KG1 (cell line): Measurements from ENCODE around the gene SDC4.
"Not testable (repeated sequence)": the region's sequence is repeated elsewhere in the genome, so short reads cannot be mapped to it uniquely, and the experiment has no call there.

Experiments
- DNase-seq: peaks from one replicate; lab custom pipeline; 2025; lab: John Stamatoyannopoulos, UW

Gene SDC4

DNA sequence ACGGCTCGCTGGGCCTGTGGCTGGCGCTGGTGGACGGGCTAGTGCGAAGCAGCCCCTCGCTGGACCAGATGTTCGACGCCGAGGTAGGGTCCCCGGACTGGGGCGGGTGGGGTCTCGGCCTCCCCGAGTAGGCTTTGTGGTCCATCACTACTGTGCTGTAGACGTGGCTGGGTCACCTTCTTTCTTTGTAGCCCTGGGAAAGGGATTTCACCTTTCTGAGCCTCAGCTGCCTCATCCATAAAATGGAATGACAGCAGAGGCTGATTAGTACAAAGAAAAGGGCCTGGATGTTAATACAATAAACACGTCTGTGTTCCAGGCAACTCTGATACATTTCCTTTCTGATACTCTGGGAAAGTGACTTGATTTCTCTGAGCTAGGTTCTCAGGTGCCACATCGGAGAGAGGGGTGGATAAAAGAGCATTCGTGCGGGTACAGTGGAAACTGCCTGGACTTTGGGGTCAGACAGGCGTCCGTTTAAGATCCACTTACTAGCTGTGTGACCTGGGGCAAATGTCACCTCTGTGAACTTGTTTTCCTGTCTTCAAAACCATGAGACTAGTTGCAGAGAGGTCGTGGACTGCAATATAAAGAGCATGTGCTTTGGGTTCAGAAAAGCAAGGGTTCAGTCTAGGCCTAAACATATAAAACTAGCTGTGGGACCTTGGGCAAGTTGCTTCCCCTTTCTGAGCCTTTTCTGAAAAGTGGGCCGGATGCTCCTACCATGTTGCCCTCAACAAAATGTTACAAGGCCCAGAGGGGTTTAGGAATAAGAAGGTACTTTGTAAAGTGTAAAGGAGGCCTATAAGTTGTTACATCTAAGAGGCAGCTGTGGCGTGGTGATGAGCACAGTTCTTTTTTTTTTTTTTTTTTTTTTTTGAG lies 15.6 kb upstream of the SDC4 start:
- no peak for DNase-seq

DNA sequence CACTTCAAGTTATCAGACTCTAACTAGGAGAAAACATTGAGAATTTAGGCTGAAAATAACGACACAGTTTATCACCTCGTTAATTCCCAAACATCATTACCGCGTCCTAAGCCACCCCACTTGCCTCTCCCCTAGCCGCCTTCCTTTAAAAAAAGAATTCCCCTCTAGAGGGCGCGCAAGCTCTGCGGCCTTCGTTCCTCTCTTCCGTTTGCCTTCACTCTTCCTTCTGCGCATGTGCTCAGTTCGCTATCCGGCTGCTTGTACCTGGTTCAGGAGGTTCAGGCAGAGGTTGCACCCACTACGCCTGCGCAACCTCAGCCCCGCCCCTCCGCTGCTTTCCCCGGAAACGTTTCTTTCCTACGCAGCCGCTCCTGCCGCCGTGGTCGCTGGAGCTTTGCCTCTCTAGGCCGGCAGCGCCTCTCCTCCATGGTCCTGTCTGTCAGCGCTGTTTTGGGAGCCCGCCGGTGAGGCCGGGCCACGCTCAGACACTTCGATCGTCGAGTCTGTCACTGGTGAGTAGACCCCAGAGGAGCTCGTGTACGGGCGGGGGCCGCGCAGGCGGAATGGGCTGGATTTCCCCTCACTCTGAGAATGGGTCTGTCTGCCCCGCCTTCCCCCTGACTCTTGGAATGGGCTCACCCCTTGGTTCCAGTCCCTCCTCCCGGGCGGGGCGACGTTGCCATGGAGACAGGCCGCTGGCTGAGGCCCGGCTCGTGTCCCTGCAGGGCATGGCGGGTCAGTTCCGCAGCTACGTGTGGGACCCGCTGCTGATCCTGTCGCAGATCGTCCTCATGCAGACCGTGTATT lies 14.8 kb upstream of the SDC4 start, which contains the start of gene SYS1:
Gene SYS1 (plus strand): TSS at position 353 of the 807 bp plus-strand sequence. CDS start 376 bp downstream, at position 729.
- peak; percentile 96 for DNase-seq

DNA sequence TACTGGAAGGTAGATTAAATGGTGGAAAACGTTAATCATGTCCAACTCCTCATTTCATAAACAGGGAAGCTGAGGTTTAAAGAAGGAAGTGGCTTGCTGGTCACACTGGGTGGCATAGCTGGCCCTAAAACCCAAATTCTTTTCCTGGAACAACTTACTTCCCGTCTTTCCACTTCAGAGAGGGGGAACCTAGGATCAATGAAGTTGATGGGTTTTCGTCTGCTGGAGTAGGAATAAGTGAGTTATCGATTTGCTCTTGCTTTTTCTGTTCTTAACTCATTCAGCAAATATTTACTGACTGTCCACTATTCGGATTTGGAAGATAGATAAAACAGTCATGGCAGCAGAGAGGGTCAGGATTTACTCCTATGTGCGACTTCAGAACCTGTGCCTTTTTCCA lies 13.6 kb upstream of the SDC4 start:
- no peak for DNase-seq

DNA sequence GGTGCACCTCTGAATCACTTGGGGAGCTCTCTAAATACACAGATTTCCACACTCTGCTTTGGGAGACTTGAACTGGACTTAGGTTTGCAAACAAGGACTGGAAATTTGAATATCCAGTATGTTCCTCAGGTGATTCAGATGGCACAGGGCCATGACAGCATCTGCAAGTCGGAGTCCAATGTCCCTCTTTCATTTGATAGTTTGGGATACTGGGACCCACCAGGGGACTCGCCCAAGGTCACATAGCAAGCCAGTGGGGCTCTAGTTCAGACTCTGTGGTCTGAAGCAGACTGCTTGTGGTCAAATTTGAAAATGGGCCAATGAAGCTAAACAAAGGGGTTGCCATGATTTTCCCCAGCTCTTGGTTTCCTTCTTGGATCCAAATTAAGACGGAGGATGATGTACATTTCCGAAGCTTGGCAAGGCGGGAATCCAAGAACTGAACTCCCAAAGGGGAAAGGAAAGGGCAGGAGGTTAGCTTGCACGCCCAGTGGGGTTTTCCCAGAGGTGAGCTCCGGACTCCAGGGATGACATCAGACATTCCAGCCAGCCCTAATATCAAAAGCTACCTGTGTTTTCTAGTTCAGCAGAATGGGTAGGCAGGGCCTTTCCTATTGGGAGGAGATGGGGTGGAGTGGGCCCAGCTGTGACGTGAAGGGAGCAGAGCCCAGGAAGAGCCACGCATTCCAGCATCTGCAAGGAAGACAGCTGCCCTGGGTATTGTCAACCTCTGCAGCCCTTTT lies 11.4 kb upstream of the SDC4 start:
- DNase-seq = no peak

DNA sequence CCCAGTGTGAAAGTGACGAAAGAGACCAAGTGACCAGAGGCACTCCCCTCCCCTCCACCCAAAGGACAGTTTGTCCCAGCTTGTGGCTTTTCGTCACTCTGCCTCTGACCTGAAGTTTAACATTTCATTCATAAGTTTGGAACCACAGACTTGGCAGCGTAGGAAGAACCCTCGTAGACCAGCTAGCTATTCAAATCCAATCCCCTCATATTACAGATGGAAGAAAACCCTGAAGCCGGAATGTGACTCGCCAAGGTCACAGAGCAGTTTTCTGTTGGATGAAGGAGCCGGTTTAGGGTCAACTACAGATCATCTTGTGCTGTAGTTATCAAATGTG lies 10.8 kb upstream of the SDC4 start:
- DNase-seq = no peak

DNA sequence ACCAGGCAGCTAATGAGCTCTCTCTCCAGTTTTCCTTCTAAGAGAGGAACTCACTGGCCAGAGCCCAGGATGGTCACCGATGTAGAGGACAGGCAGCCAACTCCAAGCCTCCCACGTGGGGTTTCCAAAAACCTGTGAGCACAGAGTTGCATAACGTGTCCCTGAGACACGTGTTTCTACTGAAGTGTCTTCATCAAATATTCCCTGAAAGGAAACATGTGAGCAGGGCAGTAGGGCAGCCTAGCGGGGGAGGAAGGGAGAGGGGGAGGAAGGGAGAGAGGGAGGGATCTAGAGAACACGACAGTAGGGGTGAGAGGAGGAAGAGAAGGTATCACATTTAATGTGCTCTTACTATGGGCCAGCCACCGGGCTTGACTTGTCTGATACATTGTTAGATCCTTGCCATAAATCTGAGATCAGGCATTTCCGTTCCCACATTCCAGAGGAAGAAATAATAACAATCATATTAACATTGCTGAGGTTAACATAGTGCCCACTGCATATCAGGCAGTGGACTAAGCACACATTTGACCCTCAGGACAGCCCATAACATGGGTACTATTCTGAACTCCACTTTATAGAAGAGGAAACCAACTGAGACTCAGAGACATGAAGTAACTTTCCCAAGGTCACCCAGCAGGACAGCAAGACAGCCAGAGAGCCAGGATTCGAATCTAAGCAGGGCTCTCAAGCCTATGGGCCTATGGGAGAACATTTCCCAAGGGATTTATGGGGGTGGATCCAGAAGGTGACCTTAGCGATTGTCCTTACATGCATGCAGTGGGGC lies 10.3 kb upstream of the SDC4 start:
- DNase-seq = no peak

DNA sequence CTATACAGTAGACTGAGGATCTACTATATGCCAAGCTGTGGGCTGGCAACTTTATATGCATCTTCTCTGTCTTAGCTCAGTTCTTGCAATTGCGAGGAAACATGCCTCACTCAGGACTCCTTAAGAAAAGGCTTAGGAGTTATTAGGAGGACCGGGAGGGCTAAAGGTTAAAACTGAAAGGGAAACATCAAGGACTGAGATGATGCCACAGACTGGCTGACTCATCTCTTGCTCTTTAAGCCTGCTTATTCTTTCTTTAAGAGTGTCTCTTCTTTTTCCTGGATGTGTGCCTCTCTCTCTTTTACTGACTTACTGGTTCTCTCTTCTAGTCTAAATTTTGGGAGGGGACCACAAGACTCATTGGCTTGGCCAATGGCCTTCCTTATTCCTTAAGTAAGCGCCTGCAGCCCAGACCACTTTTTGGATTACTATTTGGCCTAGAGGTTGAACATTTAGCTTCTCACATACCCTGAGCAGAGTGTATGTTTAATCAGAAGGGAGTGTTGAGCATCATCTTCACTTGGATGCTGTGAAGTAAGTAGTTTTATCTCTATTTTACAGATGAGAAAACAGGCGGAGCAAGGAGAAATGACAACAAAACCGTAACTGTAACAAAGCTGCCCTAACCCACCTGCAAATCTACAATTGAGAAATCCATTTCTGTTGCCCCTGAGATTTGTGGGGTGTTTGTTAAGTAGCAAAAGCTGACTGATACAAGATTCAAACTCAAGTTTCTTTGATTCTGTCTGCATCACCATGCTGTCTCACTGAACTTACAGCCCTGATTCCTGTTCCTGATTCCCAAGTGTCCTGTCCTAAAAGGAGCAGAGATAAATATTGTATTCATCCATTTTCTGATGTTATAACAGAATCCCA lies 7.2 kb upstream of the SDC4 start:
- no peak for DNase-seq

DNA sequence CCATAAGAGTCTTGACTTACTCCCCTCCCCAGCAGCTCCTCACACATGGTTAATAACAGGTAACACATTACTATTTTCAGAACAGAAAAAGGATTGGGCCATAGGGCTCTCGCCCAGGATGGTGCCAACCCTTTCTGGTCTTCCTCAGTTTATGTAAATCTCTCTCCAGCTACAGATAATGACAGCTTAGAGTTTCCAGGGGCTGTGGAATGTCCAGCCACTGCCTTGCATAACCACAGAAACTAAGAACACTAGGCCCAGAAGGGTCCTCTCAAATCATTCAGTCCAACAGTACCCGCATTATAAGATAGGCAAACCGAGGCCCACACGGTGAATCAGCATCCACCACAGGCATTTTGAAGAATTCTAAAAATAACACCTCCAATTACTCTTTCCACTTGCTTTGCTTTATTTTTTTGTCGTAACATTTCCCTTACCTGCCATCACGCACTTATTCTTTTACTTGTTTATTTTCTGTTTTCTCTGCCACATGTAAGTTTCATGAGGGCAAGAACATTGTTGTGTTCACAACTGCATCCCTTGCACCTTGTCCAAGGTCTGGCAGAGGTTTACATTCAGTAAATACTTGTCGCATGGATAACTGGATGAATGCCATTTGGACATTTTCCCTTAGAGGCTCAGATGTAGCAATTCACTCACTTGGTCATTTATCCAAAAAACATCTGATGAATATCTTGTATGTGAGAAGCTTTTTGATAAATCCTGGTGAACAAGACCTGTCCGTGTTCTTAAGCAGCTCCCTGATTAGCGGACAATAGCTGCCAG lies 6.4 kb upstream of the SDC4 start:
- no peak for DNase-seq

DNA sequence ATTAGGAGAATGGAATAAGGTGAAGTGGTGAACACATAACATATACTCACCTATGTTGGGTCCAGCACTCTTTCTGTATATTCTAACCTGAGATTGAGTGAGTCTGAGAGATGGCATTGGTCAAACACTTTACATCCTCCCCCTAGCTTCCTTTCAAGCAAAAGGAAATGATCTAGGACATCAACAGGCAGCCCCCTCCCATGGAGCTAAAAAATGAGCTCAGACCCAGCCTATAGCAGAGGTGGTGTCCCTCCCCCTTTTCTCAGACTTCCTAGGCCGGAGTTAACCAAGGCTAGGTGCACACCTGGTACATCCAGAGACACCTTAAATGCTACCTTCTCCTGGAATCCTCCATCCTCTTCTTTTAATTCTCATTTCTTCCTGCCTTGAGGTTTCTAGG lies 5.5 kb upstream of the SDC4 start:
- no peak for DNase-seq

DNA sequence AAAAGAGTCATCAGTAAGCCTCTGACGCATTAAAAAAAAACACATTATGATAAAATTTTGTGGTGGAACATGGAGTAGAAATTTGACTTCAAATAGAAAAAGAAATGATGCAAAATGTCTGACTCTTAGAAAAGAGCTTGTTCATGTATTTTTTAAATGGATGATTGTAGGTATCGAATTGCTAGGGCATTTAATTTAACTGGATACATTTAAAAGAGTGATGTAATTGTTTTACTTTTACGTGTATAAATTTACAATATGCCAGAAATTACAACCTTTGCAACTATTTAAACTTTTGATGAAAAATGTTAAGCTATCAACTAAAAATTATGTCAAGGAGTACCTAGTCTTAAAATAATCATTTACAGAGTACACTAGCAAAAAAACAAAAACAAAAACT lies 4.5 kb upstream of the SDC4 start:
- DNase-seq = no peak

DNA sequence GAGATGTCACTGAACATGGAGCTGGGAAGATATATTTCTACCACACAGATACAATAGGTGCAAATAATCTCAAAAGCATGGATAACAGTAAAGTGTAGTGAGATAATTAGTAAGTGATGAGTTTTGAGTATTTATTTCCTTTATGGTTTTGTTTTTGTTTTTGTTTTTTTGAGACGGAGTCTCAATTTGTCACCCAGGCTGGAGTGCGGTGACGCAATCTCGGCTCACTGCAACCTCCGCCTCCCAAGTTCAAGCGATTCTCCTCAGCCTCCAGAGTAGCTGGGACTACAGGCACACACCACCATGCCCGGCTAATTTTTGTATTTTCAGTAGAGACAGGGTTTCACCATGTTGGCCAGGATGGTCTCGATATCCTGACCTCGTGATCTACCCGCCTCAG lies 2.6 kb upstream of the SDC4 start:
- DNase-seq = not testable (repeated sequence)

DNA sequence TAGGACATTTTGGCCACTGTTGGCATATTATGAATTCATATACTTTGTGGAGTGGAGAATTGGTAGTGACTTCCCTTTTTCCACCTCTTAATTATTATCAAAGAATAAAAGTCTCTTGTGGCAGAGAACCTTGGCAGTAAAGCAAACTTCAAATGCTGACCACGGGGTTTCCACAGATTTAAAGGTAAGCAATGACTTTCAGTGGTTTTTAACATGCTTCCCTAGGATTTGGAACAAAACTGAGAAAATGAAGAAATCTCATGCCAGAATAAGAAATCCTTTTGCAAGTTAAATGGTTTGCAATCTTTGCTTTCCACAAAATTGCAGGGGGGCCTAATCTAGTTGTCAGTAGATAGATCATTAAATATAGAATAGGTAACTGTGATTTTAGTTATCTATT lies 2.0 kb upstream of the SDC4 start:
- DNase-seq = no peak

DNA sequence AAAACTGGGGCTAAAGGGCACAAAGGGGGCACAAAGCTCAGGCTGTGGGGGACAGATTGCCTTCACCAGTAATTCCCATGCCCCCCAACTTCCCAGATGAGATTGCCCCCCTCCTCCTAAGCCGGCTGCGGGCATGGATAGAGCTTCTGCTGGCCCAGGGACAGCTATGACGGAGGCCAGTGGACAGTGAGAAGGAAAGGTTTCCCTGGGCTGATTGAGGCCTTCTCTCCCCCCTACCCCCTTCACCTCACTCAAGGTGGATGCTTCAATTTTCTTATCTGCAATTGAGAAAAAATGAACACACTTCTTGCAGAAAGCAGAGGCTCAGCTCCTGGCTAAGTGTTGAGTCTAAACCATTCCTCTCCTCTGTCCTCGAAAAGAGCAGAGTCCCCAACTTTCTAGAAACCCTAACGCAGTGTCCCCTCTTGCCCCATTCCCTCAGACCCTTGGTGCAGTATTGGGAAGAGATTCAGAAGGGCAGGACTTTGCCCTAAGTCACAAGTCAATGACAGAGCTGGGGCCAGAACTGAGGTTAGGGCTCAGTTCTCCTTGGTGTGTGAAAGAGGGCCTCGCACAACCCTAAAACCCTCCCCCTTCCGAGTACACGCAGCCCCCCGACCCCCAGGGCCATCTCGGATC lies 808 bp downstream of the SDC4 start:
- no peak for DNase-seq

DNA sequence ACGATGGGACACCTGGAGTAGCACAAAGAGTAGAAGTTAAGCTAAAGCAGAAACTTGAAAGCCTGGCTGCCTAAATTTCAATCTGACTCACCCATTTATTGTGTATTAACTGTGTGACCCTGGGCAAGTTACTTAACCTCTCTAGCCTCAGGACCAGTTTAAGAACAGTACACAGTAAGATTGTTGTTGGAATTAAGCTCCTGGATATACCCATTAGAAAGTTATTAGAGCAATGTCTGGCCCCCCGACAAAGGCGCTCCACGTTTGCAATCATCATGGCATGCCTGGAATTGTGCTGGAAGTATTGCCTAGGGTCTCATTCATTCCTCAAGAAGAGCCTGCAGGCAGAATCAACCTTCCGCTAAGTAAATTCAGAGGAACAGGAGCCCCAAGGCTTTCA lies 1.4 kb downstream of the SDC4 start:
- no peak for DNase-seq

DNA sequence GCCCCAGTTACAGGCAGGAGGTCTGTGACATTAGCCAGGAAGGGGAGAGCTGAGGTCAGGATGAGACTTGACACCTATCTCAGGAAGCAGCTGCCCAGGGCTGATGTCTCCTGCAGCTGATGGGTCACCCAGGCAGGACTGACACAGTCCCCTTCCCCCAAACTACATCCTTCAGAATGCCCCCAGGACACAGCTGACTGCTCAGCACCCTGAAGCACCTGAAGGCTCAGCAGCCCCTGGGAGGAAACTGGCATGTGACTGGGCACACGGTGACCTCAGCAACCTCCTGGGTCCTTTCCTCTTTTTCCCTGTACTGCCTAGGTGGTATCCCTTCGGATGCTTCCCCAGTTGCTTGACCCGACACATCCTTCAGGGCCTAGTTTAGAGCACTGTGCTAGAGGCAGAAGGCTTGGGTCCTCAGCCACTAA lies 1.9 kb downstream of the SDC4 start:
- peak; percentile 16 for DNase-seq

DNA sequence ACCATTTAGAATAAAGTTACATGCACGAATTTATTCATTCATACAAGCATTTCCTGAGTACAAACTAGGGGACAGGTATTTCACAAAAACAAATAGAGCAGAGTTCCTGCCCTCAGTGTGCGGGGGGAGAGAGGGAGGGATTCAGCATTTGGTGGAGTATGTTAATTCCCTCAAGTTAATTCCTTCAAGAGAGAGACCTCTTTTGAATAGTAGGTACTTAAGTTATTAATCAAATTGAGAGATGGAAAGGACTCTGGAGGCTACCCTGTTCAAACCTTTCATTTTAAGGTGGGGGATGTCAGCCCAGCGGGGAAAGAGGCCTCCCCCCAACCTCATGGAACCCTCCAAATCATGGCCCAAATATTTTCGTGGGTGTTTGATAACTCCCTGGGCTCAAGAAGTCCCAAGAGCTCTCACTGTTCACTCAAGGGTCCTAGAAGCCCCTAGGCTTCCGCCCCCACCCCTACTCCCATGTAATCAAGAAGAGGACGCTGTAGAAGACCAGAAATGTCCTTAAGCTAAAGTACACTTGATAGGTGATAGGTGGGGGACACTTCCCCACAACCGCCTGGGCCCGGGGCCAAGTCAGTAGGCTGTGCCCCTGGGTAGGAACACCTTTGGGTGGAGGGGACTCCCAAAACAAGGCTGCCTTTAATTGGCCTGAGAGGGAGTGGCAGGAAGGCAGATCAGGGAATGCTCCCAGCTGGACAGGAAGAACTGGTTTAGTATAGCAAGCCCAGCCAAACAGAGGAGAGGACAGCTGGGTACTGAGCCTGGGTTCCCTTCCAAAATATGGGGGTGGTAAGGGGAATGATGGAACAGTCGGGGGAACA lies 2.9 kb downstream of the SDC4 start:
- DNase-seq = no peak

DNA sequence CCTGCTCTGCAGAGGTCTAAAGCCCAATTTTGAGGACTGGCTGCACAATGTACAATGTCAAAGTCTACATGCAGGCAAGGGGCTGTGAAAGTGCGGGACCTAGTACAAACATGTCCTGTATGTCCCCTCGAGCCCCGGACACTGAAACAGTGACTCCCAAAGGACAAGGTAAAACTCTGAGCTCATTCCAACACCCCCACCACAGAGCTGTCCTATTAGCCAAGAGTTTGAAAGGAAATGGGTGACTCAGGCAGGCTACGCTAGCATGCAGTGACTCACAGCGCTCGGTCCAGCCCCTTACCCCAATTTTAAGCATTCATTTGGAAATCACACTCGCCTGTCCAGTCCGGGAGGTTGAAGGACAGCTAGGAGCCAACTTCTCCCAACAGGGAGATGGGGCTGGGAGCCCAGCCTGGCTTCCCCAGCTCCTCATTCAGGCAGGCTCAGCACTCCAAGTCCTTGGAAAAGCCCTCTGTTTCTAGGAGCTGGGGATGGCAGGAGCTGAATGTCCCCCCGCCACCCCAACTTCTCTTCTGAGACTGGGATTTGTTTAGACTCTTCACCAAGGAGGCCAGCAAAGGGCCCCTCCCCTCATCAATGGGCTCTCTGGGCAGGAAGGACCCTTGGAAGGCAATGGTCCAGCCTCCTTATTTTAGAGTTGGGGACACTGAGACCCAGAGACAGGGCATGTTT lies 3.9 kb downstream of the SDC4 start:
- no peak for DNase-seq
